Nucleus accumbens (tissue), 56 donors: ENCODE measurements around the gene ESPNL.

Experiments
- DNase-seq, 56 donors: peaks; one replicate each; lab custom pipeline; 2025; lab: John Stamatoyannopoulos, UW

ESPNL gene

DNA sequence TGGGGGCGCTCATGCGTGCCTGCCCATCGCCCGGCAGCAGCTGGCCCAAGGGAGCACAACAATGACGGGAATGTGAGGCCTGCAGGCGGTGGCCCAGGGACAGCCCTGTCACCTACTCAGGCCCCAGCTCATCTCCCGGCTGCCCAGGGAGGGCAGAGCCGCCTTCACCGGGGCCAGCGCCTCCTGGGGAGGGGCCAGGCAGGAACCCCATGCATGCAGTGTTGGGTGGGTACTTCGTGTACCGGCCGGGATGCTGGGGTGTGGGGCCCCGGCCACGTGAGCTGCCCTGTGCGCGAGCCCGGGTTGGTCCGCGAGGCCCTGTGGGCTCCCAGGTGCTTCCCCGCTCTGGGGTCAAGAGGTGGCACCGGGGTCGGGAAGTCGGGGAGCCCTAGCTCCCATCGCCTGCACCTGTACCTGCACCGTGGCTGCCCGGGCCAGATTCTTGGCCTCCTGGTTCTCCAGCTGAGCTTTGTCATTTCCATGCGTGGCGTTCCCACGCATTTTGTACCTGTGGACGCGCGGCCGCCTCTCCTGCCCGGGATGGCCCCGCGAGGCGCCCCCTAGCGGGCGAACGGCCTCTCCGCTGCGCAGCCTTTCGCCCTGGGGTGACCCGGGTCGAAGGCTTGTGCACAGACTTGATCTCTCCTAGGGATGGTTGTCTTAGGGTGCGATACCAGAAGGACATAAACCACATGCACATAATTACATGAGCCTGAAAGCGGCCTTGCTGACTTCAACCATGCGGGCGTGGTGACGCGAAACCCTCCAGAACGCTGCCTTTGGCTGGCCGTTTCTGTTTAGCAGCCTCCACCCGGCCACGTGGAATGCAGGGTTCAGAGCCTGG, 39.3 kb downstream of the ESPNL start:
- no peak for DNase-seq

DNA sequence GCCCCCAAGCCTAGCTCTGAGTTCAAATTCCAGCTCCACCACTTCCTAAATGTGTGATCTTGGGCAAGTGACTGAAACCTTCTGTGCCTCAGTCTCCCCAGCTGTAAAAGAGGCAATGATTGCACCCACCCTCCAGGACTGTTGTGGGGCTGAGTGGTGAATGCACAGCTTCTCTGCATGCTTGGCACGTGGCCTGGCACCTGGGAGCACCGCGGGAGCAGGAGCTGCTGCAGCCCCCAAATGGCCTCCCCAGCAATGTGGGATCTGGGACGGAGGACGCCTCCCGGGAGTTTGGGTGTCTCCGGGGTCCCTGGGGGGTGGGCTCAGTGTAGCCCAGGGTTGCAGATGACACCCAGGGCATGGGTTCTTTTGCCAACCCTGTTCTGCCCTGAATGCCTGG, 39.9 kb downstream of the ESPNL start:
- DNase-seq = no peak

DNA sequence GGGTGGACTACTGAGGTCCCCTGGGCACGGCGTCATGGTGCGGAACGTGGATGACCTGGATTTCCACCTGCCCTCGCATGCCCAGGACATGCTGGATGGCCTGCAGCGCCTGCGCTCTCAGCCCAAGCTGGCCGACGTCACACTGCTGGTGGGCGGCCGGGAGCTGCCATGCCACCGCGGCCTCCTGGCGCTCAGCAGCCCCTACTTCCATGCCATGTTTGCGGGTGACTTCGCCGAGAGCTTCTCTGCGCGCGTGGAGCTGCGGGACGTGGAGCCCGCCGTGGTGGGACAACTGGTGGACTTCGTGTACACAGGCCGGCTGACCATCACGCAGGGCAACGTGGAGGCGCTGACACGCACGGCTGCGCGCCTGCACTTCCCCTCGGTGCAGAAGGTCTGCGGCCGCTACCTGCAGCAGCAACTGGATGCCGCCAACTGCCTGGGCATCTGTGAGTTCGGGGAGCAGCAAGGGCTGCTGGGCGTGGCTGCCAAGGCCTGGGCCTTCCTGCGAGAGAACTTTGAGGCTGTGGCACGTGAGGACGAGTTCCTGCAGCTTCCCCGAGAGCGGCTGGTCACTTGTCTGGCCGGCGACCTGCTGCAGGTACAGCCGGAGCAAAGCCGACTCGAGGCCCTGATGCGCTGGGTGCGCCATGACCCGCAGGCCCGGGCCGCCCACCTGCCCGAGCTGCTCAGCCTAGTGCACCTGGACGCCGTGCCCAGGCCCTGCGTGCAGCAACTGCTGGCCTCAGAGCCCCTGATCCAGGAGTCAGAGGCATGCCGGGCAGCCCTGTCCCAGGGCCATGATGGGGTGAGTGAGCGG, 40.8 kb downstream of the ESPNL start:
- no peak for DNase-seq

DNA sequence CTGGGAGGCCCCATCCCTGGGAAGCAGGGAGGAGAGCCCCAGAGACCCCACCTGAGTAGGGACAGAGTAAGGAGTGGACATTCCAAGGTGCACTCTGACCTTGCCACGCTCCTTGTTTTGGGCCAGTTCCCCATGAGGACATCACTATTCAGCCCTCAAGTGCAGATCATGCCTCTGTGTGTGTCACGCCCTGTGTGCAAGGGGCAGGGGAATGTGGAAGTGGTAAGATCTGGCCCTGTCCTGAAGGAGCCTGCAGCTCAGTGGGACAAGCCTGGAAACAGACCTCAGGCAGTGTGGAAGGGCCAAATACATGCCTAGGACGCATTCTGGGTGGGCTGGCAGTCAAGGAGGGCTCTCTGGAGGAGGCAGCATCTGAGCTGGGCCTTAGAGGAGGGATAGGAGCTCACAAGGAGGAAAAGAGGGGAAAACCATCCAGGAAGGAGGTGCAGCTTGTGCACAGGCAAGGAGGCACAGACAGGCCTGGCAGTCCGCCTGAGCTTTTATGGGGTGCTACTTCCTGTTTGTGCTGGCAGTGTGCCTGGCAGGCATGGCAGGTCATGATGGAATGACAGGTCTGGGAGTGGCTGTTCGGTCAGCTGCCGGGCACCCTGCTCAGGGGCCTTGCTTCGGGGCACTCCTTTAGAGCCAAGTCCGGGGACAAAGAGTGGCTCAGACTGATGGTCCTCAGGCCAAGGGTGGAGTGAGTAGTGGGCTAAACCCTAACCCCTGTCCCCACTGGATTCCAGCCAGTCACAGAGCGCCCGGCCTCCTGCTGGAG, 41.6 kb downstream of the ESPNL start:
- DNase-seq = no peak

DNA sequence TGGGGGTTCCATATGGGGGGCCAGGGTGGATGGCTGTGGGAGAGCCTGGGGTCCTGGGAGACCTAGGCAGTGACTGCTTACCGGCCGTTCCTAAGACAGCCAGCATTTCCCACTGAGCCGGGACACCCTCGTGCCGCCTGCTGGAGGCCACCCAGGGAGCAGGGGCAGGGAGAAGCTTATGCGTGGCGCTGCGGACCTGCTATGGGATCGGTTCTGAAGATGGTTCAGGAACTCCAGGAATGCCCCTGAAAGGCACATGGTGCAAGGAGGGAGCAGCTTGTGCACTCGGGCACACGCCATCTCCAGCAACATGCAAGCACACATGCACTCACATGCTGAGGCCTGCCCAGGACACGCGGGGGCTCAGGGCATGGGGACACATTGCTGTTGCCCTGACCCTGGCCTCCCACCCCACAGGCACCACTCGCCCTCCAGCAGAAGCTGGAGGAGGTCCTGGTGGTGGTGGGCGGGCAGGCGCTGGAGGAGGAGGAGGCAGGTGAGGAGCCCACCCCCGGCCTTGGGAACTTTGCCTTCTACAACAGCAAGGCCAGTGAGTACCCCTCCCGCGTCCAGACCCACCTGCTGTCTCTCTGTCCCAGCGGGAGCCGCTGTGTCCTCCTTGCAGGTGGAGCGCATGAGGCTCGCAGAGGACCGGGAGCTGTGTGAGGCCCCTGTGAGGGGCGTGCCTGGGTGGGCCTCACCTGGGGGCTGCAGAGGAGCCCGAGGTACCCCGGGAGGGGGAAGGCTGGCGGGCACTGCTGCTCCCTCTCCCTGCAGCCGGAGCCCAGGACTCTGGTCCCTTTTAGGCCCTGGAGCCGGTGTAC, 42.5 kb downstream of the ESPNL start:
- DNase-seq = no peak

DNA sequence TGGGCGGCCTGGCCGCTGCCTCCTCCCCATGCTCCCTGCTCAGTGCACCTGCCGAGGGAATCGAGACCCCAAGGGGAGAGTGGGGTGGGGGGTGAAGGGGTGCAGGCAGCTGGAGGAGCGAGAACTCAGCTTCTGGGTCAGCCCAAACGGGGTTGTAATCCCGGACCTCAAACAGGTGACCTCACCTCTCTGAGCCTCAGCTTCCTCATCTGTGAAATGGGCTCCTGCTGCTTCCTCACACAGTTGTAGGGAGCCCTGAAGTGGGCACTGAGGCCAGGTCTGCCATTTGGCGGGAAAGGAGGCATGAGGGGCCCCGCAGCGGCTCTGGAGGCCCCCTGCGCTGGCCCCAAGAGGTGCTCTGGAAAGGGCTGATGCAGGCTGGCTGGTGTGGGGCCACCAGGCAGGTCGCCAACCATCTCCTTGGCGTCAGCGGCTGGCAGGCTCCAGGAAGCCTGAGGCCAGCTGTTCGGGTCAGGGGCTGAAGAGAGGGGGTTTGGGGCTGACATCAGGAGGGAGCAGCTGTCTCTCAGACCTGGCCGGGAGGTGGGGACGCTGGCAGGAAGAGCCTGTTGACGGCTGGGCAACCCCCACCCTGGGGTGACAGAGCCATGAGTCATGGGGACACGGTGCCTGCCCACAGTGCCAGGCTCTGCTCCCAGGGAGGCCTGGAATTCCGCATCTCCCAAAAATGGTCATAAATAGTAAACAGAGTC, 43.3 kb downstream of the ESPNL start:
- DNase-seq = peak in 3 of 56 donors; percentile 7 to 17 (median 10)

DNA sequence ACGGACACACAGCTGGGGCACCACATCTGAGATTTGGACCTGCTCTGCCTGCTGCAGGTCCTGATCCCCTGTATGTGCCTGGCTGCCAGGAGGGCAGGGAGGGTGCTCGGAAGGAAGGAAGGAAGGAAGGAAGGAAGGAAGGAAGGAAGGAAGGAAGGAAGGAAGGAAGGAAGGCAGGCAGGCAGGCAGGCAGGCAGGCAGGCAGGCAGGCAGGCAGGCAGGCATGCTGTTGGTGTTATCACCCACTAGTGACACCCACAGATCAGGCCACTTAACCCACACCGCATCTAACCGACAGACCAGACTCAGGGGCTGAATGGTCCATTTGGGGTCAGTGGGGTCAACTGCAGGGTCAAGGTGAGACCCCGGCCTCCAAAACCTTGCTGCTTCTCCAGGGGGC, 44.1 kb downstream of the ESPNL start:
- DNase-seq = no peak

DNA sequence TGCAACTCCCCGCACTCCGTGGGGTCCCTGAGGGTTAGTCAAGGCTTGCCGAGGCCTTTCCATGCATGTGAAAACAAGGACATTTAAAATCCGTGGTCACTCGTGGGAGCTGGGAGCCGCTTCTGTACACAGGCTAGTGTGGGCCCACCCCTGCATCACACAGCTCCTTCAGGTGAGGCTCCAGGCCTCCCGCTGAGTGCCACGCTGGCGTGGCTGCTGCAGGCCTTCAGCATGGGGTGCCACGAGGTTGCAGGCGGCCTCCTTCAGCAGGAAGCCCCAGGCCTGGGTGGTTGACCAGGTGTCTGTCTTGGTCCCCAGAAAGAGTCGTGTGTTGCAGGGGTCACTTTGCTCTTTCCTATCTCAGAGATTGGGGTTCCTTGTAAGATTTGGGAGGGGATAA, 44.9 kb downstream of the ESPNL start:
- DNase-seq = no peak

DNA sequence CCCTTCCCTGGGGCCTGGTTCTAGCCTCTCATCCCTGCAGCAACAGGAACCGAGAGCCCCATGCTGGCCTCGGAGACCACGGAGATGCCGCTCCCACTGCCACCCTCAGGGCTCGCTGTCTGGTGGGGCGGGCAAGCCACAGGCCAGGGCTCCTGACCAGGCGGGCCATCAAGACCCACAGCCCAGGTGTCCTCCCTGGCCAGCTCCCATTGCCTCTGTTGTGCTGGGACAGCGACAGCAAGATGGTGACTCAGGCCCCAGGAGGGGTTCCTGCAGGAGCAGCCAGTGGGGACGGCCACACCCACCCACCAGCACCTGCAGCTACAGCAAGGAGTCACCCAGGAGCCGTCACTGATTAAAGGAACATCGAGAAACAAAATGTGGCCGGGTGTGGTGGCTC, 45.7 kb downstream of the ESPNL start:
- DNase-seq = no peak

DNA sequence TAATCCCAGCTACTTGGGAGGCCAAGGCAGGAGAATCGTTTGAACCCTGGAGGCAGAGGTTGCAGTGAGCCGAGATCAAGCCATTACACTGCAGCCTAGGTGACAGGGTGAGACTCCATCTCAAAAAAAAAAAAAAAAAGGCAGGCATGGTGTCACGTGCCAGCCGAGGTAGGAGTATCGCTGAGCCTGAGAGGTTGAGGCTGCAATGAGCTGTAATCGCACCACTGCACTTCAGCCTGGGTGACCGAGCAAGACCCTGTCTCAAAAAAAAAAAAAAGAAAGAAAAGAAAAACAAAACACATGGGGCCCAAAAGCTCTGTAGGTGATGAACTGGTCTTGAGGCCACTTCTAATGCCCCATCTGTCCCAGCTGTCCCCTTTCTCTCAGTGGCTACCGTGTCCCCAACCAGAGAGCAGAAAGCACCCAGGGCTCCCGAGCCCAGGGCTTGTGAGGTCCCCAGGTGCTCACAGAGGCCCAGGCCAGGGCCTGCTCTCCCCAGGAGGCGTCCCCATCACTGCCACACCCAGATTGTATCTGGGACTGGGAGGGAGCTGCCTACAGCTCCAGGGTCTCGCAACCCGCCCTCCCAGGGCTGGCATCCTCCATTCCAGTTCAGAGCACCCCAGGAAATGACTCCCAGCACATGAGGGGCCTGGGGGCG, 46.9 kb downstream of the ESPNL start:
- no peak for DNase-seq

DNA sequence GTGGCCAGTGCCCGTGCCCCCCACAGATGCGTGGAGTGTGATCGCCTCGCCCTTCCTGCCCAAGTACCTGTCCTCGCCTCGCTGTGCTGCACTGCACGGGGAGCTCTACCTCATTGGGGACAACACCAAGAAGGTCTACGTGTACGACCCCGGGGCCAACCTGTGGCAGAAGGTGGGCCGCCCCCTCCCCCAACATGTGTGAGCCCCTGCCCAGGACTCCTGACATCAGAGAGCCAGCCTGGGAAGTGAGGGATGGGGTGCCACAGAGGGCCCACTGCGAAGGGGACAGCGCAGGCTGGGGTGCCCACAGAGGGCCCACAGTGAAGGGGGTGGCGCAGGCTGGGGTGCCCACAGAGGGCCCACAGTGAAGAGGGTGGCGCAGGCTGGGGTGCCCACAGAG, 48.8 kb downstream of the ESPNL start:
- no peak for DNase-seq

DNA sequence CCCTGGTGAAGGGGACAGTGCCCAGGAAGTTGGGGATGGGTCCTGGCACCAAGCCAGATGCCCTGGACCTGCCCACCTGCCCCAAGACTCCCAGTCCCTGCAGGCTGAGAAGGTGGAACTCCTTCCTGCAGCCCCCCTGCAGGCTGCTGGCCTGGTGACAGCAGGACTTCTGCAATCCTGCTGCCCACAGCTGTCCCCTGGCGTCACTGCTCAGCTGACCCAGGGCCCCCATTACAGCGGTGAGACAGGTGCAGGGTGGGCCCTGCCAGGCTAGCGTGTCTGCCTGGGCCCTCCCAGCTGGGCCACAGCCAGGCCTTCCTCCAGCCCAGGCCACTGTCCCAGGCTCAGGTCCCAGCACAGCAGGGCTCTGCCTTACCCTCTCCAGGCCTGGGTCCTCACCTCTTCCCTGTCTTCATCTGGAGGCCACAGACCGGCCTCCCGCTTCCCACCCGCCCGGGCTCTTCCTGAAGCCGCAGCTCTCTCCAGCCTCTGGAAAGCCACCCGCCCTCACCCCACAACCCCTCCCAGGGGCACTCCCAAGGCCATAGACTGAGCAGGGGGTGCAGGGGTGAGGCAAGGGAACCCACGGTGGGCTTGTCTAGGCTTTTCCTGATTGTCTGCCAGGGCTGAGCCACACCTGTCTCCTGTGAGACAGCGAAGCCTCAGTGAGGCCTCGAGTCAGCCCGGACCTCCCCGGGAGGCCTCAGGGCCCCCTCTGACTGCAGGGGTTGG, 49.9 kb downstream of the ESPNL start:
- DNase-seq = no peak

DNA sequence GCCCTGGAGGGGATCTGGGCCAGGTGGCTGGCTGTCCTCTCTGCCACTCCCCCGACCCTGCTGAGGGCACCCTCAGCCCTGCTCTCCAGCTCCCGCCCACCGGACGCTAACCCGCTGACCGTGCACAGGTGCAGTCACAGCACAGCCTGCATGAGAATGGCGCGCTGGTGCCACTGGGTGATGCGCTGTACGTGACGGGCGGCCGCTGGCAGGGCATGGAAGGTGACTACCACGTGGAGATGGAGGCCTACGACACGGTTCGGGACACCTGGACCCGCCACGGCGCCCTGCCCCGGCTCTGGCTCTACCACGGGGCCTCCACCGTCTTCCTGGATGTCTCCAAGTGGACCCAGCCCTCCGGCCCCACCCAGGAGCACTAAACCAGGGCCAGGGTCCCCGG, 50.5 kb downstream of the ESPNL start:
- no peak for DNase-seq

DNA sequence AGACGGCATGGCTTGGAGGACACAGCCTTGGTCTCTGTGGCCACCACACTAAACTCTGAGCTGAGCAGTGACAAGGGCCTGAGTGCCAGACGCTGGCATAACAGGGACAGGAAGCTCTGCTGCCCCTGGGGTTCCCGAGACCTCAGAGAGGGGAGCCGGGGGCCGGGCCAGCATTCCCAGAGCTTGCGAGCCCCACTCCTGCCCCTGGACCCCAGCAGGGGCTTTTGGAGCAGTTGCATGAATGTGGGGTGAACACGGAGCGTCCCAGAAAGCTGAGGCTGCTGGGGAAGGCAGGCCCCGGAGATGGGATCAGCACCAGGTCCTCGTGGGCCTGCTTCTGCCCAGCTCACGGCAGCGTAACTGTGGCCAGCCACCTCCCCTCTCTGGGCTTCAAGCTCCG, 51.1 kb downstream of the ESPNL start:
- DNase-seq = no peak

DNA sequence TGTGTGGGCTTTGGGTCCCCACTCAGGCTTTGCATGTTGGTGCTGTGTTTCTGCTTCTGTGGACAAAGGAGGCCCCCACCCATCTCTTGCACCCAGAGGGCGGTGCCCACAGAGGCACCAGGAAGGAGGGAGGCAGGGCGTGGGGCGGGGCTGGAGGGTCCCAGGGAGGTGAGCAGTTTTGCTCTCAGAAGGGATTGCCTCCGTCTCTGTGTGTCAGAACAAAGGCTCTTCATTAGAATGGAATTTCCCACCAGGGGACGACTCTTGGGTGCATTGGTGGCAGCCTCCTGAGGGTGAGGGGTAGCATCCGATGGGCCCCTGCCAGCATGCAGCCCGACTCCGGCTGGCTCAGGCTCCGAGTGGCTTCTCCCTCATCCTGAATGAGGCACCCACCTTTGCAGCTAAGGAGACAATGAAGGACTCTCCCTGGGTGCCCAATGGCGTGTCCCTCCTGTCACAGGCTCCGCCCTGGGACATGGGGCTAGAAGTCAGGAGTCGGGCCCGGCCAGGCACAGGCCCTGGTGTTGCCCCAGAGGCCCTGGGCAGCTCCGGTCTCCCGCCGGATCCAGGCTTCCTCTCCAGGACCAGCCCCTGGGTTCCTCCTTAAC, 51.6 kb downstream of the ESPNL start:
- DNase-seq = no peak

DNA sequence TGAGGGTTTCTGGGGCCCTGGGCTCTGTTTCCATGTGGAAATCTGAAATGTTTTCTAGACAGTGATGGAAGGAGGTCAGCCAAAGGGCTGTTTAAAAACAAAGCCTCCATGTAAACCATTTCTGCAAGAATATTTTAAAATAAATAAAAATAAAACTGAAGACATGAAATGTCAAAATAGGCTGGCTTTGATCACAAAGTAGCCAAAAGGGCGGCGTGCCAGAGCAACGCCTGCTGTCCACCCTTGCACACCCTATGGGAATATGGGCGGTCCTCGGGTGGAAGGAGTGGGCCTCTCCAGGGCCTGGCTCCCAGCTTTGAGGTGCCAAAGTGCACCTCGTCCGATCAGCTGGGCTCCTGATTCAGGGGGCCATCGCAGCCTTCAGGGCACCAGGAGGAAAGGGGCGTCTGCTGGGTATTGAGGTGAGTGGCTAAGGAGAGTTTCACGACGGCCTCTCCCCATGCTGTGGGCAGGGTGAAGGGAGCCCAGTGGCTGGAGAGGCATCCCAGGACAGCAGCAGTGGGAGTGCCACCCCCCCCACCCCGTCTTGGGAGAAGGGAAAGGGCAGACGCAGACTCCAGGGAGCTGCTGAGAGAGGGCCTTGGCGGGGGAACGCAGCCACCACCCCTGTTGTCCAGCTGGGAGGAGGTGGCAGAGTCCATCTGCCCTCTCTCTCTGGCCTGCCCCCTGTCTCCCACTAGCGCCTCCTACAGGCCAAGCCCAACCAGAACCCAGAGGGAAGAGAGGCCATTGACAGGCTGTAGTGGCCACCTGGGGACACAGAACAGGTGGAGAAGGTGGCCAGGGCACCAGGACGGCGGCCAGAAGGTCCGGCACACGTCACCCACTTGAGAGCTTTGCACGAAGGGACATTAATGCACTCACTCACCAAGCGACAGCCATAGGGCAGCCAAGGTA, 52.9 kb downstream of the ESPNL start:
- DNase-seq = no peak

DNA sequence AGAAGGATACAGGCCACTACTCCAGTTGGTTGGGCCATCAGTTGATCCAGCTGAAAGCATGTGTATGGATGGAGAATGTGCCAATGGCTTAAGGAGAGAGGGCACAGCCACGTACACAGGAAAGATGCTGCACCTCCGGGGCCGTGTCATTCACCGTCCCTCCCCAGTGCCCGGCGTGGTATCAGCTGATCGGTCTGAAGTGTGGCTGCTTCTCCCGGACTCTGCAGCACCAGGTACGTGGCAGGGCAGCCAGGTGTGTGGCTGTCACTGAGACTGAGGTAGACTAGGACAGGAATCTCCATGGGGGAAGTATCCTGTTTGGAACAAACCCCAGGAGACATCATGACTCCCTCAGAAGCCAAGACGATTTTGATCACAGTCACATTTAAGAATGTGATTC, 54.4 kb downstream of the ESPNL start:
- no peak for DNase-seq
